ENCODE measurements around the gene CD34.
"Not testable (repeated sequence)": the region's sequence is repeated elsewhere in the genome, so short reads cannot be mapped to it uniquely, and the experiment has no call there.

CD34 gene, protein sequence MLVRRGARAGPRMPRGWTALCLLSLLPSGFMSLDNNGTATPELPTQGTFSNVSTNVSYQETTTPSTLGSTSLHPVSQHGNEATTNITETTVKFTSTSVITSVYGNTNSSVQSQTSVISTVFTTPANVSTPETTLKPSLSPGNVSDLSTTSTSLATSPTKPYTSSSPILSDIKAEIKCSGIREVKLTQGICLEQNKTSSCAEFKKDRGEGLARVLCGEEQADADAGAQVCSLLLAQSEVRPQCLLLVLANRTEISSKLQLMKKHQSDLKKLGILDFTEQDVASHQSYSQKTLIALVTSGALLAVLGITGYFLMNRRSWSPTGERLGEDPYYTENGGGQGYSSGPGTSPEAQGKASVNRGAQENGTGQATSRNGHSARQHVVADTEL

DNA sequence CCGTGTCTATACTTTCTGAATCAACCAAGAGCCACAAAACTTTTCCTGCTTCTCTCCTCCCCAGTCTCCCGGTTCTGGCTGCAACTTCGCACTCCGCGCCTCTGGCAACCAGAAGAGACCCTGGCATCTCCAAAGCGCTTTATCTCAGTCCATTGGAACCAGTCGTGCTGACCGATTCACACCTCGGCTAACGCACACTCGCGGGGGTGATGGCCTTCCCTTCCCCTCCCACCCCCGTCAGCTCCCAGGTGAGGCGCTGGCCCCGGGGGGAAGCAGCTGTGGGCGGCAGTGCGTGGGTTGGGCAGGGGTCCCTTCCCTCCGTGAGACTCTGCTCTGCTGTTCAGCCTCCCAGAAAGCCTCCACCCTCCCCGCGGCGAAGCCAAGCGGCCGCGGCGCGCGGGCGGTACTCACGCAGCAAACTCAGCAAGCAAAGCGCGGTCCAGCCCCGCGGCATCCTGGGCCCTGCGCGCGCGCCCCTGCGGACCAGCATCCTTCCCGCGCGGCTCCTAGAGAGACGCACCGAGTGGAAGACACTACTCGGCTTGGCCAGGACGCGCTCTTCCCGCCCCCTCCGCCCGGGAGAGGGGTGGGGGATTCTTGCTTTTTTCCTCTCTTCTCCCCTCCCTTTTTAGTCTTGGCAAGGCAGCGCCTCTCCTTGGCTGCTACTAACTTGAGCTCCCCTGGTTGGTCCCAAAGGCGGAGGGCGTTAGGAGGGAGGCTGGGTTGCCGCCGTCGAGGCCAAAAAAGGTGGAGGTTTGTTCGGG, at the start of gene CD34:
TSS of gene CD34 (minus strand) at position 535 of the 764 bp plus-strand sequence. CDS start at position 490, 45 bp downstream.
- in situ Hi-C loops (cut with MboI; ENCODE audit: low sequenced_read_pairs), result no loop called here

DNA sequence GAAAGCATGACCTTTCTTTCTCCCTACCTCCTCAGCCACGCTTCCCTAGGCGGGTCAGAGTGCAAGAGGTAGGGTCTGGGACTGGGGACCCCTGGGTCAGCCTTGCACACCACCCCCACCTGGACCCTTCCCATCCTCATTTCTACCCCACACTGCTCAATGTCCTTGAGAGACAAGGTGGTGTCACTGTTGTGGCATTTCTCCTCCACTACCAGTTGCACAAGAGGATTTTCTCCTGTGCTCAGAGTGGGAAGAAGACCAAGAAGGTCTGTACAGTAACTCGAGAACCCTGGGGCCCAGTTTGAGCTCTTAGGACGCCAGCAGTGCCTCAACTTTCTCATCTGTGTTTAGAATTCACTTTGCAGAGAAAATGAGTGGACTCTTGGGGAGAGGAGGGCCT, 49.4 kb upstream of the CD34 start:
- in situ Hi-C loops (cut with MboI; ENCODE audit: low sequenced_read_pairs), result no loop called here

DNA sequence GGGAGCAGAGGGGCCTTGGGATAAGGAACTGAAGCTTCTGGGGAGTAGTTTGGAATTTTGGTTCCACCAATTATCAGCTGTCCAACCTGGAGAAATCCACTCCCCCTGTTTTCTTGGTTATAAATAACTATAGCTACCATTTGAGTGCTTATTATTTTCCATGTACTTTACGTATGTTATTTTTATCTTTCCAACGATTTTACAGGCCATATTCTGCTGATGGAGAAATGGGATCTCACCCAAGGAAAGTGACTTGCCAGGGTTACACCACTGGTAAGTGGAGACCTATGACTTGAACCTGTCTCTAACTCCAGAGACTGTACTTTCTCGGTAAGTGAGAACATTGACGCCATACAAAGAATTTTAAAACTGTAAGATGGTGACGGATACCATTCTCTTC, 49.0 kb upstream of the CD34 start:
- in situ Hi-C loops (cut with MboI; ENCODE audit: low sequenced_read_pairs), result no loop called here

DNA sequence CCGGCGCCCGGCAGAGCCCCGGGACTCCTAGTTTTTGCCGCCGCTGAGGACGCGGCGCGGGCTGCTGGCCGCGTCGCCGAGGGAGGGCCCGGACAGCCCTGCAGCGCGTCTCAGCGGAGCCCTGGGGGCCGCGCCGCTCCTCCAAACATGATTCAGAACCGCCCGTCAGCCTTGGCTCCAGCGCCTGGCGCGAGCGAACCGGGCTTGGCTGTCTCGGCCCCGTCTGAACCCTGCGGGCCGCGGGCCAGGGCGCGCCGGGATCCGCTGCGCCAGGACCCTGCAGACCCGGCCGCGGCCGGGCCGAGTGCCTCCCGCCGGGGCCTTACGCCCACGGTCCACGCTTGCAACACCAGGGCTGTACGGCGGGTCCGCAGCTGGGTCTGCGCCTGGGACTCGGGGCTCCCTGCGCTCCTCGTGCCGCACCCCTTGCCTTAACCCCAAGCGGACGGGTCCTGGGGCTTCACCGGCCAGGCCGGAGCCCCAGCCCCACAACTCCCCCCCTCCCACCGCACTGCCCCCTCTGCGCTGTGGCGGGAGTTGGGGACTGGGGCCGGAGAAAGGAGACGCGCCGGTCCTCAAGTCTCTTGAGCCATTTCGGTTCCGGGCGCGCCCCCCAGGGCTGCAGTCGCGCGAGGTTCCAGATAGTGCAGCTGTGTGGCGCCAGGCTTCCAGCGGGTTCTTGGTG, 48.4 kb upstream of the CD34 start:
- in situ Hi-C loops (cut with MboI; ENCODE audit: low sequenced_read_pairs), result no loop called here

DNA sequence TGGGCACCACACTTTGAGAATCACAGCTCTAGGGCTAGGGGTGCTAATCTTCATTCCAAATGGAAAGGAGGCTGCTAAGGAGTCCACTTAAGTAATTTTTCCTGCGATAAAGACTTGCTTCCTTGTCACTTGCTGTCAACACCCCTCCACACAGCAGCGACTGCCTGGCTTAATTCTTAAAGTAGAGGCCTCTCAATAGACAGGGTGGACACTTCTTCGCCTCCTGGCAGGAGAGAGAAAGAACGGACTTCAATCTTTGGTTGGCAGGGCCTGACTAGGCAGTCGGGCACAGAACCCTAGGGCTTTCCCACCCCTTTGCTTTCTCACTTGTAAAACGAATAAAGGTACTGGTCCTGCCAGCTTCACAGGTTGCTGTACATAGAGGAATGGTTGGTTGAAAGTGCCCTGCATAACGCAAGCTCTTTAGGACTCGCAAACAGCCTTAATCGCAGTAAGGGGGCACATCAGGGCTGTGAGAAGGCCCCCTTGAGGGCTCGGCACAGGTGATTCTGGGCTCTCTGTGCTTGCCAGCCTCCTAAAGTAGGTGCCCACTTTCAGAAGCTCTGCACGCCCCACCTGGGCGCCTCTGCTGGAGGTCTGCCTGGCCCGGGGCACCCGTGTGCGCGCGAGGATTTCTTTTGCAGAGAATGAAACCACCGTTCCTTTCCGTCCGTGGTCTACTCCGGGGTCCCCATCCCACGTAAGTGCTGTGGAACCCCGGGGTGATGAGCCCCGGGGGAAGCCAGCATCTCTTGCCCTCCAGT, 47.6 kb upstream of the CD34 start:
- in situ Hi-C loops (cut with MboI; ENCODE audit: low sequenced_read_pairs), result no loop called here

DNA sequence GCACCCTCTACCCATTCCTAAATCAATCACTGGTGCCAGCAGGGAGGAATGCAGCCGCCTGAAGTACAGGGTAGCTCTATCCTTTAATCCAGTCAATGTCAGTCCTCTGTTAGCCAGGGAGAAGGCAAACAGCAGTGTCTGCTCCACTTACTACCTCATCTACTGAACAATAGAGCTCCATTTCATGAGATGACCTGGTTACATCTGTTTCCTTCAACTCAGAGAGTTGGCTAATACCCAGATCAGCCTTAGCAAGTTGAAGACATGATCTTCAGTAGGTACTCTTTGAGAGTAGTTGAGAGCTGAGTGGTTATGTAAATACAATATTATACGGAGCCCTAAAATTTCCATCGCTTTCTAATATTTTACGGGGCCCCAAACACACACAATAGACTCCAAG, 46.1 kb upstream of the CD34 start:
- in situ Hi-C loops (cut with MboI; ENCODE audit: low sequenced_read_pairs), result no loop called here

DNA sequence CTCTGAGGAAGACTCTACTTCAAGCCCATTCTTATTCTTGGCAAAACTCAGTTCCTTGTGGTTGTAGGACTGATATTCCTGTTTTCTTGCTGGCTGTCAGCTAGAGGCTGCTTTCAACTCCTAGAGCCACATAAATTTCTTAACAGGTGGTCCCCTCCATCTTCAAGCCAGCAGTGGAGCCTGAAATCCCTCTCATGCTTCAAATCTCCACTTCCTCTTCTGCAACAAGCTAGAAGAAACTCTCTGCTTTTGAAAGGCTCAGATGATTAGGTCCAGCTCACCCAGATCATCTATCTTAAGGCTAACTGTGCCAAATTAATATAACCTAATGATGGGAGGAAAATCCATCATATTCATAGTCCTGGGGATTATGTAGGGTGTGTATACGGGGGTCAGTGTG, 43.2 kb upstream of the CD34 start:
- in situ Hi-C loops (cut with MboI; ENCODE audit: low sequenced_read_pairs), result no loop called here

DNA sequence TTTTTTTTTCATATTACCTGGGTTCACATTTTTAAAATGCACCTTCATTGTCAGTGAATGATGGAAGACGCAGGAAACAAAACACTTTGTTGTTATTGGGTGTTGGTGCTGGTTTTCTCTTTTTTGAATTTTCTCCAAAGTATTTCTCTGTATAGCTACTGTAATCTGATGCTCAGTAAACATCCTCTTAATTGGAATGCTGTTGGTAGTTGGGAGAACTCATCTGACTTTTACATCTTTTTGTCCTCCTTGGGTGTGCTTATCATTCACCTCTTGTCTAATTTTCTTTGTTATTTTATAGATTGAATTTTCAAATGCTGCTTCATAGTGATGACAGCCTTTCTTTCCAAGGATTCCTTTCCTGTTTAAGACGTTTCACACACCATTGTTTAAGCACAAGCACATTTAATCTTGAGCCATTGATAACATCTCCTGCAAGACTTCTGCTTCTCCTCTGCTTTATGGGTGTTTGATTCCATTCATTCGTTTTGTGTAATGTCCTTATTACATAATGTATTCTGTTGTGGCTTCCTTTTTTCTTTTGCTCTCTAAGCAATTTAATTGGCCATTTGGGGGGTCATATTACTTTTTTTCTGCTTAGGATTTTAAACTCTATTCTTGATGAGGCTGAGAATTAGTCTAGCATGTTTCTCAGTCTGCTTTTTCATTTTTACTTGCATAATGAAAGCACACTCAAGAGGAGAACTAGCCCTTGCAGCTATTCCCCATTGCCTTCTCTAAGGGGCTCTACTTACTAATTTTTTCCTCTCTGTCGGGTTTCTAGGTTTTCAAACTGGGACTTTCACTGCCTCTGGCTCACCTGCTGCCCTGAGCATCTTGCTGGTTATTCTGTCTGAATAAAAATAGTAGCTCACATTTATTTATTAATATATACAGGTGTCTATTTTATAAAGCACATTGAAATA, 42.0 kb upstream of the CD34 start:
- in situ Hi-C loops (cut with MboI; ENCODE audit: low sequenced_read_pairs), result no loop called here

DNA sequence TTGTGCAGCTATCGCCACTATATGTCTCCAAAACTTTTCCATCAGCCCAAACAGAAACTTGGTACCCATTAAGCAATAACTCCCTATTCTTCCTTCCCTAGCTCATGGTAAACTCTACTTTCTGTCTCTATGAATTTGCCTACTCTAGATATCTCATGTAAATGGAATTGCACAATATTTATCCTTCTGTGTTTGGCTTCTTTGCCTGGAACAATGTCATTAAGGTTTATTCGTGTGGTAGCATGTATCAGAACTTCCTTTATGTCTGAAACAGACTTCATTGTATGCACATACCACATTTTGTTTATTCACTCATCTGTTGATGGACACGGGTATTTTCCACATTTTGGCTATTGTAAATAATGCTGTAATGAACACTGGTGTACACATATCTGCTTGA, 40.7 kb upstream of the CD34 start:
- in situ Hi-C loops (cut with MboI; ENCODE audit: low sequenced_read_pairs), result no loop called here

DNA sequence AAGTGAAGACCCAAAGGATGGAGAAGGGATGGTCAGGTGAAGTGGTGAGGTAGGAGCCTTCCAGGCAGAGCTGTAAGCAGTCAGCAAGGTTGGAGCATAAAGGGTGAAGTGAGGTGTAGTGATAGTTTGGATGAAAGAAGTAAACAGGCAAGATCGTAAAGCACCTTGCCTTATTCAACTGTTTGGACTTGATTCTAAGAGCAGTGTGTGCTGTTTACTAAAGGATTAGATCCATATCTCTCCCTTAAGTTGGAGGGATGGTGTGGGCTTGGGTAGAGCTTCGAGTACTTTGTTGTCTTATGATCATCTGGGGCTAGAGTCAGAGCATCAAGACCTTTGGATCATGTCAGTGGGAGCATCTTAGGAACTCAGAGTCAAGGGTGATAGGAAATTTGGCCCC, 39.8 kb upstream of the CD34 start:
- in situ Hi-C loops (cut with MboI; ENCODE audit: low sequenced_read_pairs), result no loop called here

DNA sequence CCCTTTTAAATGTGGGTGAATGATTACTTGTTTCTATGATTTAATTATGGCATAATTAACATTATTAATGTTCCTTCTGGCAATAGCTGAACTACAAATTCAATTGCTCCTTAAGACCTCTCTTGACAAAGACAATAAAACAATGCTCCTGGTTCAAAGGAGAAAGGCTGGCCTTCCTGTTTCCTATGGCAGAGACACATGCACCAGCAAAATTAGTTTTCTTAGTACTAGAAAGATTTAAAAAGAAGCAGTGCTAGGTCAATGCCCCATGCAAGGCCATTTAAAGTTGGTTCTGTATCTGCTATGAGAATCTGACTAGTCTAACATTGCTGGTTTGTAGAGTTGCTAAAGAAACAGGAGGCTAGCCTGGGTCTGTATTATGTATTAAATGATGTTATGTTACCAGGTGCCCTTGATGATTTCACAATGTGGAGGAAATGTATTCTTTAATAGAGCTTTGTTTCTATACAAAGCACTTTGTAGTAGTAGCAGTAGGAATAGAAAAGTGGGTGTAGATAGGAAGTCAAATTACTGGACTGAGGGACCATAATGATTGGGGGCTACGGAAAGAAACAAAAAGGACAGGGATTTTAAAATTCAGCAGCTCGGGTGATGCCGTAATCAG, 38.8 kb upstream of the CD34 start:
- in situ Hi-C loops (cut with MboI; ENCODE audit: low sequenced_read_pairs), result no loop called here

DNA sequence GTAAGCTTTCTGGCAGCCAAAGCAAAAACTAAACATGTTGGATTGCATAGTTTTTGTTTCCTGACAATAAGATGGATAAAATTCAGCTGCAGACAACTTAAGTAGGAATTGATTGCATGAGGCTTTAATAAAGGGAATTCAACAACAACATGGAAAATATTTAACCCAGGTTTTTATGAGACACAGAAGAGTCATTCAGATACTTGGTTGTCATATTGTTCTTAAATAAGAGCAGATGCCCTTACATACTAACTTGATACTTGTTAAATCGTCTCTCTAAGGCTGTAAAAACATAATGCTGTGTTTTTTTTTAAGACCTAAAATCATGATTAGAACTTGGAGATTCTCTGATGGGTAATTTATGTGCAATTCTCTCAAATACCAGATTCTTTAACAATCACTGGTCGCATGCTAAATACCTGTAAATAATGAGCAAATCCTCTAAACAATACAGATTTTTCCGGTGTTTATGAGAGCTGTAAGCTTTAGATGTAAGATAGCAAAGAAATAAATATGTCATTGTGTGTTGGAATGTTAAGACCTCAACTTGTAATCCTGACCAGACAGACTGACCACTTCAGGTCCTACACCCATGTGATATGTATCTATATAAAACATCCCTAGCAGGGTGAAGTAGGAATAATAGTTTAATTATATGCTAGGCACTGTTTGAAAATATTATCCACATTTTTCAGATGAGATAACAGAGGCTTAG, 37.8 kb upstream of the CD34 start:
- in situ Hi-C loops (cut with MboI; ENCODE audit: low sequenced_read_pairs), result no loop called here

DNA sequence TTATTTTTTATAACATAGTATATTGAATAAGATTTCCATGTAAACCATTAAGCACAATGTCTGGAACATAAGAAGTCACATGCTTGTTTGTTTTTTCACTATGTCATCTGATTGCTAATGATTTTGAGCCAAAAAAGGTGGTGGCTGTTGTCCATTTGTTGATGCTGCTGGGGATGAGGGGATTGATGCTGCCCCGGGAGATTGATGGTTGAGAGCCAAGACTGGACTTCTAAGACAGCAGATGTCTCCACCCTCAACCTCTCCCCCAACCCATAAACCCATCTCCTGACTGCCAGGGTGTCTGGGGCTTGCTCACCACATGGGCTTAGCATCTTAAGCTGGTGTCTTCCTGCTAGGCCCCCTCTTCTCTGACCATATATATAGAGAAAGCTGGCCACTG, 35.8 kb upstream of the CD34 start:
- in situ Hi-C loops (cut with MboI; ENCODE audit: low sequenced_read_pairs), result no loop called here

DNA sequence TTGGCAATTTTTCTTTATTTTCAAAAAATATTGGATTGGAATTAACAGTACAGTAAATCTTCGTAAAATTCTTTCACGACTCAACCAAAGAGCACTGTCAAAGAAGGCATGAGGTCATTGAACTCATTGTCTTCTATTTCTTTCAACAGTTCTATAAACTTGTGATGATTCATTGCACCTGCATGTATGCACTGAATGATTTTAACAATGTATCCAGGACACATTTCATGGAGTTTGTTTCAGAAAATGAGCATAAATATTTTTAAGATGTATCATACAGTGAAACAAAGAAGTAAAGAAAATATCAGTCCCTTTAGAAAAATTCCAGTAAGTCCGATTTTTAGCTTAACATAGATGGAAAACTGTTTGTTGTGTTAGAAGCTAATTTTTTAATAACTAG, 33.6 kb upstream of the CD34 start:
- in situ Hi-C loops (cut with MboI; ENCODE audit: low sequenced_read_pairs), result no loop called here

DNA sequence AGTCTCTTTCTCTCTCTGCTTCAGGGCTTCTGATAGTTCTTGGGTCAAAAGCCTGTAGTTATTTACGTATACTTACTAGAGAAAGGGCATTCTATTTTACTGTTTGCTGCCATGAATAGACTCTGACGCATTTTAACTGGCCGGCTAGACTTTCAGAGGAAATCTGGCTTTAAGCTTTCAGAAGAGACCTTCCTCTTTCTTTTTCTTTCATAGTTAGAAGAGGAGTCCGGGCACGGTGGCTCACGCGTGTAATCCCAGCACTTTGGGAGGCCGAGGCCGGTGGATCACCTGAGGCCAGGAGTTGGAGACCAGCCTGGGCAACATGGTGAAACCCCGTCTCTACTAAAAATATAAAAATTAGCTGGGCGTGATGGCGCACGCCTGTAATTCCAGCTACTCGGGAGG, 31.4 kb upstream of the CD34 start:
- in situ Hi-C loops (cut with MboI; ENCODE audit: low sequenced_read_pairs), result not testable (repeated sequence)

DNA sequence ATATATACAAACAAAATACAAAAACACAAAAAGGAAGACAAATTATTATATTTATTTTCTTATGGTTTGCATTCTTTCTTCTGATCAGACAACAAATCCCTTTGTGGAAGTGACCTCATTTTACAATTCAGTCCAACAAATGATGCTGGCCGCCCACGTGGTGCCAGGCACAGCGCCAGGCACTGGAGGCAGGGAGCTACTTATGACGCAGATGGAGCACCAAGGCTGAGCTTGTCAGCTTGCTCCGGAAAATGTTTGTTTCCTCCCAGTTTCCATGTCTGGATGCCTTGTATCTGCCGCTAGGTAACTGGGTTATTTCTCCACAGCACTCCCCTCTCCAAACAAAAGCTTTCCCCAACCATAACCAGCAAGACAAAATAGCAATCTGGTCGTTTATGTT, 30.7 kb upstream of the CD34 start:
- in situ Hi-C loops (cut with MboI; ENCODE audit: low sequenced_read_pairs), result no loop called here

DNA sequence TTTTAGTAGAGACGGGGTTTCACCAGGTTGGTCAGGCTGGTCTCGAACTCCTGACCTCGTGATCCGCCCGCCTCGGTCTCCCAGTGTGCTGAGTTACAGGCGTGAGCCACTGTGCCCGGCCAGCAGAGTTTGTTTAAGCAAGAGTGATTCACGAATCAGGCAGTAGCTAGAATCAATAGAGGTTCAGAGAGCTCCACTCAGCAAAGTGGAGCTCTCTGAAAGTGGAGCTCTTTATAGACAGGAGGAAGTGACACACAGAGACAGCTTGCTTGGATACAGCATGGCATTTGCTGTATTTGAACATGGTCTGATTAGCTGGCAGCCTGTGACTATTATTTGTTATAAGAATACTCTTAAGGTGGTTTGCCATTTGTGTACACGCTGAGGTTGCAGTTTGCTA, 27.1 kb upstream of the CD34 start:
- in situ Hi-C loops (cut with MboI; ENCODE audit: low sequenced_read_pairs), result no loop called here

DNA sequence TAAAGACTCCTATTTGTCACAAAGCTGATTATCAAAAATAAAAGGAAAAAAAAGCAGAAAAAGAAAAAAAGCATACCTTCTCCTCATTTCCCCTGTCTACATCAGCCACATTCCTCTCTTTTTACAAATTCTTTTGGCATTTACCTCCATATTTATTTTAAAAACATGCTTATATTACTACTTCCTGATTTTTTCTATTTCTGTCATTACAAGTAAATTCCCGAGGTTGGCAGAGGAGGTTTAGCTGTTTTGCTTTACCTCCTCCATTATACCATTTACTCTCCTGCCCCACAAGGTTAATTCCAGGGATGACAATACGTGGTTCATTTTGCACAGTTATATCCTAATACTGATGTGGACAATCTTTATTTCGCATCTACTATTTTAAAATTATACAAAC, 26.3 kb upstream of the CD34 start:
- in situ Hi-C loops (cut with MboI; ENCODE audit: low sequenced_read_pairs), result no loop called here

DNA sequence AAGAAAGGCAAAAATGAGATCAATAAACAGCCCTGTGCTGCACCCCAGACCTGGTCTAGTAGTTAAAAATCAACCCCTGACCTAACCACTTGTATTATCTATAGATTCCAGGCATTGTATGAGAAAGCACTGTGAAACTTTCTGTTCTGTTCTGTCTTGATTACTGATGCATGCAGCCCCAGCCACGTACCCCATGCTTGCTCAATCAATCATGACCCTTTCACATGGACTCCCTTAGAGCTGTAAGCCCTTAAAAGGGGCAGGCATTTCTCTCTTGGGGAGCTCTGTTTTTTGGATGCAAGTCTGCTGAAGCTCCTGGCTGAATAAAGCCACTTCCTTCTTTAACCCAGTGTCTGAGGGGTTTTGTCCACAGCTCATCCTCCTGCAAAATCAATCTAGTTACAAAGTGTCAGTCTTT, 24.2 kb upstream of the CD34 start:
- in situ Hi-C loops (cut with MboI; ENCODE audit: low sequenced_read_pairs), result no loop called here

All from hTERT RPE-1 (cell line).